Endothelial cell of umbilical vein (primary cell): ENCODE data around the gene AKAP13. TPM values are rescaled to one million over a fixed set of nuclear protein-coding genes. Genes with fewer than 3 reads are reported as not detected.

Experiments used
- BruUV-seq: library from RNA; stranded (reverse); fragments of 400-500 nt; replicated peaks from 2 replicates; lab custom pipeline; 2021; lab: Mats Ljungman, UMichigan
- CTCF ChIA-PET: fragments of 300-600, 350-600 bp; sonication (Branson Sonifier 250); formaldehyde crosslinking; loops from one replicate; lab custom pipeline; 2021; ENCODE audit warnings: antibody characterized with exemption, inconsistent platforms; lab: Charles Lee
- POLR2A ChIA-PET: fragments of 300-600, 350-600 bp; sonication (Branson Sonifier 250); formaldehyde crosslinking; loops from one replicate; lab custom pipeline; 2021; ENCODE audit warnings: antibody characterized with exemption, inconsistent platforms; lab: Charles Lee
- DNase-seq: peaks from one replicate; pipeline ENCODE4 v3.0.0-alpha.2; 2011; ENCODE audit warnings: low read depth, low spot score
- FAIRE-seq: peaks from 2 replicates; lab custom pipeline; 2011; peaks lifted over from hg19 to GRCh38; lab: Jason Lieb, UNC
- H2AFZ ChIP-seq: 2 replicates; pipeline ENCODE4 v1.6.0; 2012; ENCODE audit warnings: low read depth, low read length, control low read depth, inconsistent platforms
- H3K27ac ChIP-seq: 2 replicates; pipeline ENCODE4 v1.5.1; 2011; ENCODE audit warnings: low read depth, mild to moderate bottlenecking, control low read depth, low read length, moderate library complexity; ENCODE audit not compliant: insufficient read depth
- H3K27me3 ChIP-seq, 2 experiments: 2 replicates each; pipeline versions ENCODE4 v1.6.0 to v1.6.1; 2011; ENCODE audit warnings: low read length in 2 of 2, mixed read lengths in 1 of 2; ENCODE audit not compliant: control insufficient read depth in 2 of 2, insufficient read depth in 2 of 2
- H3K36me3 ChIP-seq, 2 experiments: 2 replicates in 1 of 2; 3 replicates in 1 of 2; pipeline ENCODE4 v1.5.1; 2011; ENCODE audit warnings: low read length in 2 of 2, mild to moderate bottlenecking in 1 of 2, moderate library complexity in 1 of 2; ENCODE audit not compliant: control insufficient read depth in 2 of 2, insufficient read depth in 2 of 2; ENCODE audit errors: extremely low read depth in 1 of 2
- H3K4me1 ChIP-seq: 3 replicates; pipeline ENCODE4 v1.5.1; 2011; ENCODE audit warnings: mild to moderate bottlenecking, low read length; ENCODE audit not compliant: control insufficient read depth, insufficient read depth; ENCODE audit errors: extremely low read depth
- H3K4me2 ChIP-seq: 2 replicates; pipeline ENCODE4 v1.6.1; 2011; ENCODE audit warnings: low read length, control low read depth, mixed read lengths; ENCODE audit not compliant: insufficient read depth
- H3K4me3 ChIP-seq, 3 experiments: fragments of 200-600 bp in 1 of 3; sonication (generic), shearing (Covaris generic) in 1 of 3; replicated peaks in 1 of 3; 2 replicates each; pipeline ENCODE4 v1.5.1; 2011 to 2016; ENCODE audit warnings: control low read depth in 3 of 3, low read length in 3 of 3, mild to moderate bottlenecking in 2 of 3, inconsistent platforms in 1 of 3, low read depth in 1 of 3, moderate library complexity in 1 of 3; ENCODE audit not compliant: insufficient read depth in 1 of 3
- H3K79me2 ChIP-seq: 2 replicates; pipeline ENCODE4 v1.6.0; 2012; ENCODE audit warnings: low read length, inconsistent platforms; ENCODE audit not compliant: control insufficient read depth, insufficient read depth
- H3K9ac ChIP-seq: replicated peaks from 2 replicates; pipeline ENCODE3; 2011; ENCODE audit warnings: low read length, control low read depth; ENCODE audit not compliant: insufficient read depth; ENCODE audit errors: extremely low read depth
- H3K9me1 ChIP-seq: replicated peaks from 3 replicates; pipeline ENCODE4 v1.6.0; 2011; ENCODE audit warnings: mild to moderate bottlenecking, low read length; ENCODE audit not compliant: control insufficient read depth, insufficient read depth; ENCODE audit errors: extremely low read depth
- H3K9me3 ChIP-seq: replicated peaks from 2 replicates; pipeline ENCODE4 v1.5.1; 2012; ENCODE audit warnings: low read length, inconsistent platforms; ENCODE audit not compliant: control insufficient read depth, insufficient read depth
- H4K20me1 ChIP-seq: replicated peaks from 2 replicates; pipeline ENCODE3; 2011; ENCODE audit warnings: mild to moderate bottlenecking, low read length; ENCODE audit not compliant: control insufficient read depth, insufficient read depth; ENCODE audit errors: extremely low read depth
- EZH2 ChIP-seq: IDR thresholded peaks from 2 replicates; pipeline ENCODE4 v1.6.1; 2012; ENCODE audit warnings: borderline replicate concordance, low read depth, mild to moderate bottlenecking, moderate library complexity, low read length, inconsistent platforms; ENCODE audit not compliant: severe bottlenecking
- FOS ChIP-seq: IDR thresholded peaks from 2 replicates; pipeline ENCODE4 v1.6.1; 2011; ENCODE audit warnings: mild to moderate bottlenecking, low read length, moderate library complexity, borderline replicate concordance; ENCODE audit not compliant: insufficient read depth
- GATA2 ChIP-seq: IDR thresholded peaks from 2 replicates; pipeline ENCODE4 v1.7.0; 2011; ENCODE audit warnings: low read depth, mild to moderate bottlenecking, moderate library complexity, mixed read lengths, low read length; ENCODE audit not compliant: insufficient read length, insufficient read depth
- JUN ChIP-seq: IDR thresholded peaks from 2 replicates; pipeline ENCODE4 v1.6.1; 2011; ENCODE audit warnings: borderline replicate concordance, low read depth; ENCODE audit not compliant: insufficient read length, insufficient read depth
- MAX ChIP-seq: IDR thresholded peaks from 2 replicates; pipeline ENCODE4 v1.6.1; 2011; ENCODE audit not compliant: insufficient read depth, insufficient read length
- MYC ChIP-seq: IDR thresholded peaks from one replicate; pipeline ENCODE4 v1.6.1; 2011; ENCODE audit warnings: mild to moderate bottlenecking, low read depth, low read length
- POLR2A ChIP-seq: IDR thresholded peaks from 2 replicates; pipeline ENCODE4 v1.6.1; 2012; ENCODE audit warnings: low read depth, mild to moderate bottlenecking, control low read depth, low read length
- POLR2AphosphoS5 ChIP-seq: IDR thresholded peaks from 2 replicates; pipeline ENCODE4 v1.6.1; 2012; ENCODE audit warnings: low read depth, mild to moderate bottlenecking, control low read depth, low read length, moderate library complexity; ENCODE audit not compliant: insufficient read depth
- dilution Hi-C: fragments of 300-500 bp; cut with MboI; formaldehyde crosslinking; loops from one replicate; pipeline ENCODE4 v1.15.0; 2019; ENCODE audit warnings: low sequenced_read_pairs; ENCODE audit not compliant: extremely low pct_ligation_motif_present
- intact Hi-C: fragments of 100-400 bp; cut with micrococcal nuclease; formaldehyde crosslinking; loops from one replicate; pipeline ENCODE4 v1.10.0; 2022
- polyA plus RNA-seq, 4 experiments: library from polyadenylated mRNA; depleted of rRNA in 3 of 4; stranded (reverse) in 3 of 4; unstranded in 1 of 4; fragments of >200 nt; gene quantifications; 2 replicates each; pipeline versions ENCODE4 v1.2.1 to v1.2.3, GENCODE V29; 2011 to 2012; ENCODE audit warnings: missing spikeins in 1 of 4
- total RNA-seq: library from RNA; stranded (reverse); gene quantifications from 2 replicates; pipeline ENCODE4 v1.2.3, GENCODE V29; 2021
- TF ChIP-seq, protein P1 (sequence below), 2 donors: IDR thresholded peaks; 1 replicate in 1 of 2; 2 replicates in 1 of 2; pipeline ENCODE4 v1.5.1; 2011; ENCODE audit warnings: low read length in 2 of 2, mild to moderate bottlenecking in 2 of 2, moderate library complexity in 2 of 2, control low read depth in 1 of 2, inconsistent platforms in 1 of 2, low read depth in 1 of 2; ENCODE audit not compliant: insufficient read depth in 1 of 2; ENCODE audit errors: extremely low read depth in 1 of 2

Gene AKAP13
- total and polyA plus RNA-seq, 2 donors (not counting 3 experiments of a cell fraction or from before 2014, with no cell fraction given): 22.8 to 87.8 TPM

DNA sequence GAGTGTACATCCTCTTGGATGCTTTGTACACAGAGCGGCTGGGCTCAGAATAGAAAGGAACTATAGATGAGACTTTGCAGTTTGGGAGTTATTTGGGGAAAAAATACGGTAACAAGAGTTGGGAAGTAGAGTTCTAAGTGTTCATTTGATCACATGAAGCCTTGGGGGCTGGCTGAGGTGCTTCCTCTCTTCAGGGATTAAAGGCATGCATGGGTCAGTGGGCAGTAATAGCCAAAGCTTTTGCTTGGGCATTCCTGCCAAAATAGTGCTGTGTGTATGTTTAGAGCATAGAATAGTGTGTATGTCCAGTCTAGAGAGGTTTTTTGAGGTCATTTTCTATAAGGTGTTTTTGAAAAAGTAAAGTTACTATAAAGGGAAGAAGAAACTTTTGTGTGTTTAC is 12.8 kb downstream of the AKAP13 start:
- H3K9ac ChIP-seq: no peak overlapping the region
- dilution Hi-C loops (no loop called here), intact Hi-C loops (no loop called here)
- H3K4me3 ChIP-seq: no peak overlapping the region
- POLR2A ChIA-PET: no interaction called here
- DNase-seq (no peak), FAIRE-seq (no peak)
- no peaks in the 10 kb centered on the region for H4K20me1 ChIP-seq
- BruUV-seq: no TSS peak
- H3K27ac ChIP-seq: no peak overlapping the region
- H3K36me3 ChIP-seq: no peaks in the 10 kb centered on the region
- no peaks in the 10 kb centered on the region for H3K9me3 ChIP-seq
- H3K27me3 ChIP-seq: no peaks in the 10 kb centered on the region
- CTCF ChIA-PET: interaction anchor here (1.7 to 3.0 kb wide), 2 partner anchors 11 to 51 kb away, joined by 3 to 13 read pairs; no protein-coding TSS in a partner anchor
- H3K9me1 ChIP-seq: no peaks in the 10 kb centered on the region
- peaks cover 21% of the 10 kb centered on the region for H3K4me1 ChIP-seq
- H2AFZ ChIP-seq: no peak overlapping the region
- H3K4me2 ChIP-seq: no peak overlapping the region
- TF ChIP-seq MAX (no peak), MYC (no peak), POLR2AphosphoS5 (no peak), GATA2 (no peak), EZH2 (no peak), FOS (no peak), POLR2A (no peak), JUN (no peak)
- TF ChIP-seq, protein P1, sequence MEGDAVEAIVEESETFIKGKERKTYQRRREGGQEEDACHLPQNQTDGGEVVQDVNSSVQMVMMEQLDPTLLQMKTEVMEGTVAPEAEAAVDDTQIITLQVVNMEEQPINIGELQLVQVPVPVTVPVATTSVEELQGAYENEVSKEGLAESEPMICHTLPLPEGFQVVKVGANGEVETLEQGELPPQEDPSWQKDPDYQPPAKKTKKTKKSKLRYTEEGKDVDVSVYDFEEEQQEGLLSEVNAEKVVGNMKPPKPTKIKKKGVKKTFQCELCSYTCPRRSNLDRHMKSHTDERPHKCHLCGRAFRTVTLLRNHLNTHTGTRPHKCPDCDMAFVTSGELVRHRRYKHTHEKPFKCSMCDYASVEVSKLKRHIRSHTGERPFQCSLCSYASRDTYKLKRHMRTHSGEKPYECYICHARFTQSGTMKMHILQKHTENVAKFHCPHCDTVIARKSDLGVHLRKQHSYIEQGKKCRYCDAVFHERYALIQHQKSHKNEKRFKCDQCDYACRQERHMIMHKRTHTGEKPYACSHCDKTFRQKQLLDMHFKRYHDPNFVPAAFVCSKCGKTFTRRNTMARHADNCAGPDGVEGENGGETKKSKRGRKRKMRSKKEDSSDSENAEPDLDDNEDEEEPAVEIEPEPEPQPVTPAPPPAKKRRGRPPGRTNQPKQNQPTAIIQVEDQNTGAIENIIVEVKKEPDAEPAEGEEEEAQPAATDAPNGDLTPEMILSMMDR (IDR thresholded peaks at IDR 0.05; ENCODE audit: extremely low read depth in 1 of 2, insufficient read depth in 1 of 2, low read depth in 1 of 2, low read length in 2 of 2): no peak
- H3K79me2 ChIP-seq: peaks cover 80% of the 10 kb centered on the region
